Fibroblast of pulmonary artery (primary cell): ENCODE data around the gene CACNA1D.

Experiments used
- DNase-seq: peaks from one replicate; pipeline ENCODE4 v3.0.0-alpha.2; 2010; ENCODE audit warnings: low read depth
- H3K4me3 ChIP-seq: replicated peaks from 2 replicates; pipeline ENCODE4 v1.5.1; 2011; ENCODE audit warnings: low read depth, mild to moderate bottlenecking, control low read depth, low read length, moderate library complexity
- CTCF ChIP-seq: IDR thresholded peaks from 2 replicates; pipeline ENCODE4 v1.5.1; 2011; ENCODE audit warnings: mild to moderate bottlenecking, control low read depth, low read length, inconsistent platforms; ENCODE audit errors: missing control alignments

Gene CACNA1D

GRCh38 chr3:53750253-53751210 is 256.1 kb downstream of the CACNA1D start:
- no peak for TF ChIP-seq CTCF
- DNase-seq, result no peak
- no peak overlapping the region for H3K4me3 ChIP-seq

- TF ChIP-seq CTCF, result no peak
- DNase-seq, result no peak
- H3K4me3 ChIP-seq, result no peak overlapping the region
Measured at GRCh38 chr3:53753518-53754183, 259.2 kb downstream of the CACNA1D start.

GRCh38 chr3:53754325-53754724 is 259.9 kb downstream of the CACNA1D start:
- DNase-seq, result no peak
- TF ChIP-seq CTCF, result no peak
- no peak overlapping the region for H3K4me3 ChIP-seq

GRCh38 chr3:53758846-53759245 is 264.4 kb downstream of the CACNA1D start:
- DNase-seq, result no peak
- TF ChIP-seq CTCF, result no peak
- no peak overlapping the region for H3K4me3 ChIP-seq

- no peak overlapping the region for H3K4me3 ChIP-seq
- DNase-seq, result no peak
- no peak for TF ChIP-seq CTCF
Measured at GRCh38 chr3:53763353-53763752, 268.9 kb downstream of the CACNA1D start.

GRCh38 chr3:53764026-53764775 is 269.8 kb downstream of the CACNA1D start:
- TF ChIP-seq CTCF, result no peak
- H3K4me3 ChIP-seq, result no peak overlapping the region

More at GRCh38 chr3:53764026-53764775, 269.8 kb downstream of the CACNA1D start:
- no peak for DNase-seq
